Stimulated activated CD4-positive, alpha-beta T cell treated with anti-CD3 and anti-CD28 coated beads, Interleukin-12 subunit alpha, Interleukin-12 subunit beta, amount 100 ng/mL, for 48 hours (primary cell): ENCODE results near the gene NUDT2.

Source experiments
- DNase-seq, 3 donors: peaks; one replicate each; pipeline ENCODE4 v3.0.0-alpha.2; 2020; ENCODE audit warnings: low read depth in 2 of 3, low spot score in 1 of 3

The NUDT2 gene

DNA sequence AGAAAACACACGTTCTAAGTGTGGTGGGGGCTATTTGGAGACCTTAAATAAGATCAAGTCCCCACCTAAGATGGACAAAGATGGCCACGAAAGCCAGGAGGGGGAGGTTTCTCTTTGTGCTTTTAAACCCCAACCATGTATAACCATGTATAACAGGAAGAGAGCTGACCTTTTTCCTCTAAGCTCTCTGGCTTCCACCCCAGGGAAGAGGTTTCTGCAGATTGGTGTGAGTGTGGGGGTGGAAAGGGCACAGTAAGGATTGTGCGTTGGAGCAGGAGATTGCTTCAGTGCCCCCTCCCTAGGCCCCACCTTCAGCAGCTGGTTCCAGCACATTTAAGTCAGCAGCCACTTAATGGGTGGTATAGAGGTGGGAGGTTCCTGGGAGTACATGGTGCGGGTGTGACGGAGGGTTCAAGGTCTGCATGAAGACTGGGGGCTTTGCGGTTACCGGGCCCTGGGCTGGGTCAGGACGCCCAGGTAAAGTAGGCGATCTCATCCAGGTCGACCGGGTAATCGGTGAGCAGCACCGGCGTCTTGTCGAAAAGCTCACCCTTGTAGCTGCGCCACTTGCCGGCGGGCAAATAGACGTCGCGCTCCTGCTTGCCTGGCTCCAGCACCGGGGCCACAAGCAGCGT is 41.1 kb downstream of the NUDT2 start:
- DNase-seq: no peak

- no peak for DNase-seq
Measured at GRCh38 chr9:34370970-34371880, 41.9 kb downstream of the NUDT2 start.

DNA sequence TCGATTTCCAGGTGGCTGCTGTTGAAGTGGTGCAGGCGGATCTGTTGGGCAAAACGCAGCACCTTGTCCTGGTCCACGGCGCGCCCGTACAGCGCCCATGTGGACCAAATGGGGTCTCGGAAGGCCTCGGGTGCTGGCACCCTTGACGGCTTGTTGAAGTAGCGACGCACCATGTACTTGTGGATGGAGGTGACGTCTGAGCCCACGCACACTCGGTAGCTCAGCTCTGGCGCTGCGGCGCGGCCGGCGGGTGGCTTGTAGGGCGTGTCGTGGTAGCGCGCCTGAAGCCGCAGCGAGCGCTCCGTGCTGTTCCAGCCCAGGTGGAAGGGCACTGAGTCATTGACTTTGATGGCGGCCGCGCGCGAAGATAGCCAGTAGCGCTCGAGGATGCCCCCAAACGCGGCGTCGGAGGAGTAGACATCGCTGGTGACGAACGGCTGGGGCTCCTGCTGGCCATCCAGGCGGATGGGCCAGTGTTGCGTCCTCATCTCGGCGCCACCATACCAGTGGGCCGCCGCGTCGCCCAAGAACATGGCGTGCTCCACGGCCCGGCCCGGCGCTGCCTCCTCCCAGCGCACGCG is 42.6 kb downstream of the NUDT2 start:
- DNase-seq: no peak

DNA sequence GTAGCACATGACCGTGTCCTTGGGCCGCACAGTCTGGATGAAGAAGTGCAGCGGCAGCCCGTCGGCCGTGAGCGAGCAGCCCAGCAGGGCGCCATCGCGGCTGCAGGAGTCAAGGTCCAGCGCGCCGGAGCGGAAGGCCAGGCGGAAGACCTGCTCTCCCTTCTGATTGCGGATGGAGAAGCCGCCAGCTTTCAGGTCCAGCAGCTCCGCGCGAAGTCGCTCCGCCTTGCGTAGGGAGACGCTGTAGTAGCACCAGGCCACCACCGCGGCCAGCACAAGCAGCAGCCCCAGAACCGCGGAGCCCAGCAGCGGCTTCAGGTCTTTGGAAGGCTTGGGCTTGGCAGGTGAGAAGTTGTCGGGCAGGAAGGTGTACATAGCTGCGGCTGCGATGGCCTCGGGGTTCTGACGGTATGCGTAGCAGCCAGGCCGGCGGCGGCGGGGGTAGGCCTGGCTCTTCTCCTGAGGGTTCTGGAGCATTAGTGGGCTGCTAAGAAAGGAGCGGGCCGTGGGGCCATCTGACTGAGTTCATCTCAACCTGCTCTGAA is 43.2 kb downstream of the NUDT2 start:
- no peak for DNase-seq

DNA sequence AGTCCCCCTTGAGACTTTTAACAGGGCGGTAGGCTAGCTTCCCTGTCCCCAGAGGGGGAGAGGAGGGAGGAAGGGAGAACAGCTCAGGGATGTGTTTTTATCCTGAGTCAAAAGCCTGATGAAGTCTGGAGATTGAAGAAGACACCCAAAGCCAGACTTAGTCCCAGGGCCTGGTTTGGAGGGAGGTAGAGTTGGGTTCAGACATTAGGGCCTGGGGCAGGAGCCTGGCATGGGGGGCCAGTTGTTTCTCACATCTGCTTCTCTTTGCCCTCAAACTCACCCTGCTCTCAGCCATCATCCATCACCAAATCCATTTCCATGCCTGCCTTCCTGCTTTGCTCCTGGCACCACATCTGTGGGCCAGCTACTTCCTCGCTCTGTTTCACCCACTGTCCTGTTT is 44.4 kb downstream of the NUDT2 start:
- DNase-seq: no peak

GRCh38 chr9:34374339-34374738 is 45.0 kb downstream of the NUDT2 start:
- DNase-seq: no peak

DNA sequence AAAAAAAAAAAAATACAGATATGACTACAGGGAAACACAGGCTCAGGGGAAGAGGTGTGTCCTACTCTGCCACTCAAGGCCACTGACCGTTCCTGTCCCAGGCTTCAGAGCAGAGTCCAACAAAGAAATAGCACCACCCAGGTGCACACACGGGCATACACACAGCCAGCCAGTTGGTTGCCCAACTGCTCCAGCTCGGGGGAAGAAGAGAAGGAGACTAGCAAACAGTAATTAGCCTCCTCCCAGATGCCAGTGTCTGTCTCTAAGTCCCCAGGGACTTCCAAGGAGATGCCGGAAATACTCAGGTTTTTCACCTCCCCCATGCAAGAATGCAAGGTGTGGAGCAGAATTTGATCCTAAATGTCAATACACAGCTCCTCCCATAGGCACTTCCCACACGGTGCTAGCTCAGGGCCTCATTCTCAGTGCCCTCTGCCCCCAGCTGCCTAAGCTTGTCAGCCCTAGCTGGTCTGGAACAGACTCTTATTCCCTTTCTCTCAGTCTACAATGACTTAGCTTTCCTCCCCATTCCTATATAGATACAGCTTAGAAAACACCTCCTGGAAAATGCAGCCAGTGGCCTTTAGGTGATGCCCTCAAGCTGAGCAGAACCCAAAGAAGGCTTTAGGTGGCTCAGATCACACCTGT is 45.7 kb downstream of the NUDT2 start:
- DNase-seq: no peak

DNA sequence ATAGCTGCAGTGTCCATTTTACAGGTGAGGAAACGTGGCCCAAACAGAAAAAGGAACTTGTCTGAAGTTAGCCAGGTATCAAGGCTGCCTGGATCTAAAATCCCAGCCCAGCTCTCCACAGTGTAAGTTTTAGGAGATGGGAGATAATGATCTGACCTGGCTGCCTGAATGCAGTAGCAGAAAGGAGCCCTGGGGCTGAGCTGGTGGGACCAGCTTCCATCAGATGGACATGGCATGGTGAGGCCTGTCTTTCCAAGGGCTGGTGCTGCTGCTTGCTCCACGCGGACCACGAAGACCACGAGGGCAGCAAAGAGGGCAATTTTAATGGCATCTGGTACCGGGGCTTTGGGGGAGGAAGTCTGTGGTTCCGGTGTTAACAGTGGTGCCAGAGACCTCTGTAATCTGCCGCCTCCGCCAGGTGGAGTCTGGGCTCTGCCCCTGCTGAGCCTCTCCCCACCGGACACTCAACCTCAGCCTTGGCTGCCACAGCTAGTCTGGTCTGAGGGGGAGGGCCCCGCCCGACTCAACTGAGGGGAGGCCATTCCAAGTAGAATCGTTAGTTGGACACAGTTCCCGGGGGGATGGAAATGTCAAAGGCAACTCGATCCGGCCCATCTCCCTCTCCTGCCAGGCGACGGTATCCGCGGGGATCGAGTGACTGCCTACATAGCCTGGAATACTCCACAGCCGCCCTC is 46.7 kb downstream of the NUDT2 start:
- DNase-seq: no peak

GRCh38 chr9:34376596-34377403 is 47.4 kb downstream of the NUDT2 start, which contains the start of gene MYORG:
Gene MYORG (minus strand): TSS chr9:34376898. CDS start chr9:34372943, 3,955 bp downstream.
- DNase-seq: peak; percentile 94 to 97 (median 96)

DNA sequence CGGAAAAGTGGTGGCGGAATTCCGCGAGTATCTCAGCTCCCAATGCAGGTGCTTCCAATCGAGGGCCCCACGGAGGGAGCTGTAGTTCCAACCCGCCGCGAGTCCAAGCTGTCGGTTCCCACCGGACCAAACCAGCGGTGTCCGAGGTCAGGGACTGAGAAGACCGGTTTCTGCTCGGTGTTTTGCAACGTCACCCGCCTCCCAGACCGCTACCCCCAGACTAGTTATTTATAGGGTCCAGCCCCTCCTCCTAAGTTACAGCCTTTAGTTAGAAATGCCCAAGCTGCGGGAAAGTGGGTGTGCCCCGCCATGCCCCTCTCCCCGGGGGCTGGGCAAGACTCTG is 48.0 kb downstream of the NUDT2 start:
- no peak for DNase-seq

- DNase-seq: no peak
Measured at GRCh38 chr9:34378376-34379060, 49.1 kb downstream of the NUDT2 start.

- DNase-seq: peak; percentile 86 to 99 (median 87)
Measured at GRCh38 chr9:34379334-34380033, 50.1 kb downstream of the NUDT2 start.

- DNase-seq: no peak
Measured at GRCh38 chr9:34380034-34380510, 50.7 kb downstream of the NUDT2 start.

GRCh38 chr9:34380511-34381315 is 51.3 kb downstream of the NUDT2 start:
- DNase-seq: peak; percentile 59 to 70 (median 67)

GRCh38 chr9:34381323-34381722 is 52.0 kb downstream of the NUDT2 start:
- no peak for DNase-seq

DNA sequence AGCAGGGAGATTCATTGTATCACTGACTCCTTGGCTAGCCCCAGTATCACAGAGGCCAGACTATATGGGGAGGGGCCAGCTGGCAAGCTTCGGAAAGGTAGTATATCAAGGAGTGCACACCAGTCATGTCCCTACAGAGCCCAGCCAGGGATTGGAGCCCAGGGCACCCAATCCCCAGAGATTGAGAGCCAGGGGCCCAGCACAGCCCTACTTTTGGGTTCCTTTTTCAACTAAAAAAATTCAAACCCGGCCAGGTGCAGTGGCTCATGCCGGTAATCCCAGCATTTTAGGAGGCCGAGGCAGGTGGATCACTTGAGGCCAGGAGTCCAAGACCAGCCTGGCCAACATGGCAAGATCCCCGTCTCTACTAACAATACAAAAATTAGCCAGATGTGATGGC is 52.7 kb downstream of the NUDT2 start:
- DNase-seq: no peak

DNA sequence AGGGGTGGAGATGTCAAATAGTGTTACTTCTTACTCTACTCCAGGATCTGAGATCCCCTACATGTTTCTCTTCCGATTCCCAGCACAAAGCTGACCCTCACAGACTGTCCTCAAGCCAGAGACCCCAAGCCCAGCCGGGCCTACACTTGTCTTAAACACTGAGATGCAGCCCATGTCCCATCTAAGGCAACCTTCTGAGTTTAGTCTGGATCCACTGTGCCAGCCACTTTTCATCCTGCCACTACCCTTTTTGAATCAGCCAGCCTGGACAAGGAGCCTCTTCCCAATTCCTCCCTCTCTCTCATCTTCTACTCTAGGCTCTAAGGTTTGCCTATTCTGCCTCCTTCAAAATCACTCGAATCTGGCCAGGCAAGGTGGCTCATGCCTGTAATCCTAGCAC is 53.5 kb downstream of the NUDT2 start:
- DNase-seq: no peak

DNA sequence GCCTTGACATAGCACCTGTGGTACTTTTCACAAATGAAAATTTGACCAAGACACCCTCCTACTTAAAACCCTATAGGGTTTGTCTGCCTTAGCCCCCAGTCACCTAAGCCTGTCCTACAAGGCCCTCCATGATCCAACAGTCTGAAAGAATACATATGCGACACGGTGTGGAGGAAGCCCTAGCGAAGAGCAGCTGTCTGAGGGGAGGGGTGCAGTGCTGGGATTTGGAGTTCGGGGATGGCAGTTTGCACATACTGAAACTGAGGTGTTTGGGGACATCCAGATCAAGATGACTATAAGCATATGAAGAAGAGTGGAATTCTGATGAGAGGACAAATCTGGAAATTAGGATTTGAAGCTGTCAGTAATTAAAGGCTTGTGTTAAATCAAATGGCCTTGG is 54.5 kb downstream of the NUDT2 start:
- no peak for DNase-seq
